Stimulated activated effector memory CD8-positive, alpha-beta T cell treated with anti-CD3 and anti-CD28 coated beads, Interleukin-12 subunit alpha, Interleukin-12 subunit beta, amount 100 ng/mL, for 72 hours (primary cell): ENCODE results near the gene ANO3.

Source experiments
- ATAC-seq: fragments of 150-1000 bp; cut with Tn5 transposase; 2 replicates; pipeline ENCODE4 v1.10.0; 2021
- DNase-seq, 2 donors: peaks; one replicate each; pipeline ENCODE4 v3.0.0; 2021 to 2022; ENCODE audit warnings: low spot score in 2 of 2
- H3K27ac Mint-ChIP-seq: one replicate; pipeline ENCODE4 v1.8.0; 2022; ENCODE audit warnings: mild to moderate bottlenecking, mixed read lengths
- H3K36me3 Mint-ChIP-seq: one replicate; pipeline ENCODE4 v1.8.0; 2022; ENCODE audit warnings: mild to moderate bottlenecking, mixed read lengths
- H3K4me1 Mint-ChIP-seq: one replicate; pipeline ENCODE4 v1.8.0; 2022; ENCODE audit warnings: mixed read lengths
- H3K4me3 Mint-ChIP-seq: one replicate; pipeline ENCODE4 v1.8.0; 2022; ENCODE audit warnings: mild to moderate bottlenecking, mixed read lengths
- H3K9me3 Mint-ChIP-seq: one replicate; pipeline ENCODE4 v1.8.0; 2022; ENCODE audit warnings: mixed read lengths

ANO3 gene

GRCh38 chr11:26442131-26442530 lies 110.2 kb downstream of the ANO3 start:
- no peaks in the 10 kb centered on the region for H3K4me1 Mint-ChIP-seq
- H3K4me3 Mint-ChIP-seq = no peak overlapping the region
- H3K27ac Mint-ChIP-seq = no peak overlapping the region
- DNase-seq (no peak), ATAC-seq (no peak)
- H3K9me3 Mint-ChIP-seq = peaks cover 13% of the 10 kb centered on the region
- H3K36me3 Mint-ChIP-seq = no peaks in the 10 kb centered on the region

GRCh38 chr11:26443617-26444016 lies 111.7 kb downstream of the ANO3 start:
- H3K4me3 Mint-ChIP-seq = no peak overlapping the region
- ATAC-seq = no peak
- H3K9me3 Mint-ChIP-seq = peaks cover 9% of the 10 kb centered on the region
- DNase-seq = no peak
- H3K4me1 Mint-ChIP-seq = no peaks in the 10 kb centered on the region
- no peak overlapping the region for H3K27ac Mint-ChIP-seq
- no peaks in the 10 kb centered on the region for H3K36me3 Mint-ChIP-seq

- Mint-ChIP-seq H3K27ac (no peak overlapping the region), H3K9me3 (peaks cover 12% of the 10 kb centered on the region), H3K36me3 (no peaks in the 10 kb centered on the region), H3K4me3 (no peak overlapping the region), H3K4me1 (no peaks in the 10 kb centered on the region)
- DNase-seq (no peak), ATAC-seq (no peak)
Observed at GRCh38 chr11:26457636-26458035, 125.7 kb downstream of the ANO3 start.

DNA sequence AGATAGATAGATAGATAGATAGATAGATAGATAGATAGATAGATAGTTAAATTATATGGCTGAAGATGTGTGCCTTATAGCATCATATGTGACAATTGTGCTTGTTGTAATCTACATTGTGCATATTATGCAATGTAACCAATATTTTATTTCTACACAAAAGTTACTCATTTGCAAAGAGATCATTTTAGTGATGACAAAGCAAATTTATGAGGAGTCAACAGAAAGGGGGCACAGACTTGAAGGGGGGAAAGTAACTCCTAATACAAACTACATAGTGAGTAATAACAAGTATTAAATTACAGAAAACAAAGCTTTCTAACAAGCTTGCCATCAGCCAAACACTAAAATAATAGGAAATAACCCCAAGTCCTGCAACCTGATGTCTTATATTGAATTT lies 133.3 kb downstream of the ANO3 start:
- ATAC-seq (no peak), DNase-seq (no peak)
- H3K9me3 Mint-ChIP-seq = peaks cover 9% of the 10 kb centered on the region
- H3K36me3 Mint-ChIP-seq = no peaks in the 10 kb centered on the region
- H3K27ac Mint-ChIP-seq = no peak overlapping the region
- no peak overlapping the region for H3K4me3 Mint-ChIP-seq
- no peaks in the 10 kb centered on the region for H3K4me1 Mint-ChIP-seq

- Mint-ChIP-seq H3K36me3 (no peaks in the 10 kb centered on the region), H3K4me3 (no peak overlapping the region), H3K9me3 (peaks cover 3% of the 10 kb centered on the region), H3K4me1 (no peaks in the 10 kb centered on the region), H3K27ac (no peak overlapping the region)
- DNase-seq (no peak), ATAC-seq (no peak)
Observed at GRCh38 chr11:26467506-26467905, 135.6 kb downstream of the ANO3 start.

DNA sequence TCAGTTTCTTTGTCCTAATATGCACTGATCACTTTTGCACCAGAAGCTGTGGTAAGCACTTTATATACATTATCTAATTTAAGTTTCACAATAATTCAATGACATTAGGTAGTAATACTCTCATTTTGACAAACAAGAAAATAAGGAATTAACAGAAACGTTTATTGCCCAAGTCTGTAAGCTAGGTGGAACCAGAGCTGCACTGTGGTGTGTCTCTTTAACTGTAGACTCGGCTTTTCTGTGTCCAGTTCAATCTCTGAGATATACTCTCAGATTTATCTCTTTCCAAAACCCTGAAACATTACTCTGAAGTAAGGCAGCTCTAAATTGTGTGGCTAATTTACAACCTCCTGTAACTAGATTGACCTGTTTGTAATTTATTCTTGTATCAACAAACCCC lies 139.1 kb downstream of the ANO3 start:
- no peaks in the 10 kb centered on the region for H3K4me1 Mint-ChIP-seq
- H3K27ac Mint-ChIP-seq = no peak overlapping the region
- DNase-seq (no peak), ATAC-seq (no peak)
- H3K36me3 Mint-ChIP-seq = no peaks in the 10 kb centered on the region
- H3K9me3 Mint-ChIP-seq = peaks cover 3% of the 10 kb centered on the region
- no peak overlapping the region for H3K4me3 Mint-ChIP-seq

GRCh38 chr11:26473216-26474194 lies 141.6 kb downstream of the ANO3 start:
- H3K4me1 Mint-ChIP-seq = no peaks in the 10 kb centered on the region
- no peaks in the 10 kb centered on the region for H3K36me3 Mint-ChIP-seq
- DNase-seq (no peak), ATAC-seq (no peak)
- H3K9me3 Mint-ChIP-seq = no peaks in the 10 kb centered on the region
- H3K4me3 Mint-ChIP-seq = no peak overlapping the region
- H3K27ac Mint-ChIP-seq = no peak overlapping the region

- DNase-seq (no peak), ATAC-seq (no peak)
- no peaks in the 10 kb centered on the region for H3K36me3 Mint-ChIP-seq
- no peaks in the 10 kb centered on the region for H3K9me3 Mint-ChIP-seq
- H3K4me3 Mint-ChIP-seq = no peak overlapping the region
- H3K27ac Mint-ChIP-seq = no peak overlapping the region
- H3K4me1 Mint-ChIP-seq = no peaks in the 10 kb centered on the region
Observed at GRCh38 chr11:26474401-26474800, 142.5 kb downstream of the ANO3 start.

GRCh38 chr11:26477396-26477795 lies 145.5 kb downstream of the ANO3 start:
- ATAC-seq = no peak
- Mint-ChIP-seq H3K4me3 (no peak overlapping the region), H3K36me3 (no peaks in the 10 kb centered on the region), H3K27ac (no peak overlapping the region), H3K4me1 (no peaks in the 10 kb centered on the region), H3K9me3 (peaks cover 6% of the 10 kb centered on the region)
- no peak for DNase-seq

DNA sequence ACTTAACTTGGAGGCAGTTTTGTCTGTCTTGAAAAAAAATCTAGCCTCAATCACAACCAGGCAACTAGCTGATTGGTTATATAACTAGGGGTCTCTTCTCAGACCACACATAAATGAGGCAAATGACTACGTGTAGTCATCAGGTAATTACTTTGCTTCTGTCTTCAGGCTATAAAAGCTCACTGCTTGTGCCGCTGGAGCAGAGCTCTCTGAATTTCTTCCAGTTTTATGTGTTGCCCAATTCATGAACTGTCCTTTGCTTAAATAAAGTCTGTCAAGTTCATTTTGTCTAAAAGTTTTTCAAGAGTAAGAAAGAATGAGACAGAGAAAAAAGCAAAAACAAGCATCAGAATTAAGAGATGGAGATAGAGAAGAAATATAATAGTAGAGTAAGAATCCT lies 146.8 kb downstream of the ANO3 start:
- no peak overlapping the region for H3K27ac Mint-ChIP-seq
- H3K4me1 Mint-ChIP-seq = no peaks in the 10 kb centered on the region
- no peaks in the 10 kb centered on the region for H3K36me3 Mint-ChIP-seq
- H3K9me3 Mint-ChIP-seq = peaks cover 9% of the 10 kb centered on the region
- ATAC-seq (no peak), DNase-seq (no peak)
- no peak overlapping the region for H3K4me3 Mint-ChIP-seq

DNA sequence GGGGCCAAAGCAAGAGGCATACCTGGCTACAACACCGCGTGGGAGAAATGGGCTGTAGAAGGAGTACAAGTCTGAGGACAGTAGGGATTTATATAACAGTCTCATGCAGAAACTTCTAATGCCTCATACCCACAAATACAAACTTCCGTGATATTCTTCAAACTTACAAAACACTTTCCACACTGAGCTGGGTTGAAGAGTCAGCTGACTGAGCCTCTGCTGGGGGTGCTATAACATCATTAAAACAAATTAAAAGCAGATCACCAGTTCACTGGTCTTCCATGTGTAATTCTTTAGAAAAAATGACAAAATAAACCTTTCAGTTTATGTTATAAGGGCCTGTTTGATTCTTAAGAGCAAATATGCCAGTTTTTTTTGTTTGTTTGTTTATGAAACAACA lies 148.1 kb downstream of the ANO3 start:
- DNase-seq (no peak), ATAC-seq (no peak)
- Mint-ChIP-seq H3K9me3 (peaks cover 13% of the 10 kb centered on the region), H3K27ac (no peak overlapping the region), H3K4me3 (no peak overlapping the region), H3K36me3 (no peaks in the 10 kb centered on the region), H3K4me1 (no peaks in the 10 kb centered on the region)

GRCh38 chr11:26483108-26483507 lies 151.2 kb downstream of the ANO3 start:
- DNase-seq (no peak), ATAC-seq (no peak)
- Mint-ChIP-seq H3K4me3 (no peak overlapping the region), H3K36me3 (no peaks in the 10 kb centered on the region), H3K9me3 (peaks cover 23% of the 10 kb centered on the region), H3K4me1 (no peaks in the 10 kb centered on the region), H3K27ac (no peak overlapping the region)

GRCh38 chr11:26490546-26490945 lies 158.6 kb downstream of the ANO3 start:
- Mint-ChIP-seq H3K4me1 (no peaks in the 10 kb centered on the region), H3K36me3 (no peaks in the 10 kb centered on the region), H3K9me3 (peaks cover 14% of the 10 kb centered on the region), H3K4me3 (no peak overlapping the region), H3K27ac (no peak overlapping the region)
- DNase-seq (no peak), ATAC-seq (no peak)

- DNase-seq (no peak), ATAC-seq (no peak)
- Mint-ChIP-seq H3K4me3 (no peak overlapping the region), H3K4me1 (no peaks in the 10 kb centered on the region), H3K36me3 (no peaks in the 10 kb centered on the region), H3K9me3 (peaks cover 8% of the 10 kb centered on the region), H3K27ac (no peak overlapping the region)
Observed at GRCh38 chr11:26493616-26494015, 161.7 kb downstream of the ANO3 start.

DNA sequence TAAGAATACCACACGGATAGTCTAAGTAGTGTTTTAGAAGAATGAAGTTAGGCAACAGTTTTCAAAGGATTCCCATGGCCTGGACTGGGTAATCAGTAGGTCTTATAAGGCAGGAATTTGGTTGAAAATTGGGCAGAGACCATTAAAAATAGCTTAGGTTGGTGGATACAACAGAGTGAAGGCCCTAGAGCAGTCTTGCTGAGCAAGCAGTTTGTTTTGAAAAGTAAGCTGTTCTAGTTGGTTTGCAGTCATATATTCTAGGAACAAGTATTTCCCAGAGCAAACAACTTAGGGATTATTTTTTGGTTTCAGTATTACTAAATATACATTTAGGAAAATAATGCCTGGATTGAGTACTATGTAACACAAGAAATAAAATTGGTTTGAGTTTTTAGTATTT lies 175.3 kb downstream of the ANO3 start:
- Mint-ChIP-seq H3K36me3 (no peaks in the 10 kb centered on the region), H3K27ac (no peak overlapping the region), H3K9me3 (peaks cover 22% of the 10 kb centered on the region), H3K4me3 (no peak overlapping the region), H3K4me1 (no peaks in the 10 kb centered on the region)
- ATAC-seq (no peak), DNase-seq (no peak)

DNA sequence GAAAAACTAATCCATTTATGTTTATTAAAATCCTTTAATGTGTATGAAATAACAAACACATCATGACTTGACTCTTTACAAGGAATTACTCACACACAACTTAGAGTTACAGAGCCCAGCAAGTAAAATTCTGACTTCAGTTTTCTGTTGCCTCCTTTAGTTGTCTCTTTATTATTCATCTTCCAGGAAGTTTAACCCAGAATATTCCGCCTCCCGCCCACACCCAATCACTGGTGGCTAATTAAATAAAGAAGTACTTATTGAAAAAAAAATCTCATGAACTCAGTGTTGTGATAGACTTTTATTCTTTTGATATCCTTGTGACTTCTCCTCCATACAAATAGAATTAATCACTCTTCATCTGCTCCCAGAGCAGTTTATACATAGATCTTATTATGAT lies 178.2 kb downstream of the ANO3 start:
- Mint-ChIP-seq H3K36me3 (no peaks in the 10 kb centered on the region), H3K9me3 (peaks cover 24% of the 10 kb centered on the region), H3K27ac (no peak overlapping the region), H3K4me3 (no peak overlapping the region), H3K4me1 (no peaks in the 10 kb centered on the region)
- no peak for ATAC-seq
- DNase-seq = no peak
